SK-N-SH (cell line): ENCODE data around the gene OR10H2. TPM values are rescaled to one million over a fixed set of nuclear protein-coding genes. Genes with fewer than 3 reads are reported as not detected.

Experiments
- CTCF ChIA-PET: fragments of 300-600, 350-600 bp; formaldehyde crosslinking; extraction: SDS; loops from one replicate; lab custom pipeline; 2021; lab: Yijun Ruan, JAX
- POLR2A ChIA-PET: fragments of 350-600 bp; sonication (Branson Sonifier 250); formaldehyde crosslinking; extraction: SDS; loops from one replicate; lab custom pipeline; 2020; ENCODE audit warnings: antibody characterized with exemption, inconsistent platforms; lab: Yijun Ruan, JAX
- DNase-seq: peaks from one replicate; pipeline ENCODE4 v3.0.0; 2012
- H2AFZ ChIP-seq: fragments of 200-600 bp; sonication (generic); 2 replicates; pipeline ENCODE4 v1.8.1; 2016; ENCODE audit warnings: antibody characterized with exemption, mild to moderate bottlenecking, low read depth
- H3F3A ChIP-seq: fragments of 200-600 bp; sonication (generic); replicated peaks from 2 replicates; pipeline ENCODE3; 2016; ENCODE audit warnings: antibody characterized with exemption, mild to moderate bottlenecking; ENCODE audit not compliant: insufficient read depth
- H3K27ac ChIP-seq, 2 experiments: fragments of 200-500 bp in 1 of 2; fragments of 200-600 bp in 1 of 2; sonication (Bioruptor generic) in 1 of 2; sonication (generic), shearing (Covaris generic) in 1 of 2; 2 replicates each; pipeline versions ENCODE4 v1.5.1 to v1.6.1; 2014 to 2016; ENCODE audit warnings: low read depth in 2 of 2, inconsistent platforms in 1 of 2, low read length in 1 of 2, mild to moderate bottlenecking in 1 of 2, mixed read lengths in 1 of 2
- H3K27me3 ChIP-seq: fragments of 200-600 bp; sonication (generic), shearing (Covaris generic); 2 replicates; pipeline ENCODE4 v1.6.1; 2016; ENCODE audit warnings: mixed run types; ENCODE audit not compliant: insufficient read depth
- H3K36me3 ChIP-seq, 2 experiments: fragments of 200-500 bp in 1 of 2; fragments of 200-600 bp in 1 of 2; sonication (Bioruptor generic) in 1 of 2; sonication (generic) in 1 of 2; replicated peaks in 1 of 2; 2 replicates each; pipeline versions ENCODE3 to v1.5.1; 2014 to 2016; ENCODE audit warnings: low read length in 1 of 2, mild to moderate bottlenecking in 1 of 2; ENCODE audit not compliant: insufficient read depth in 2 of 2, control insufficient read depth in 1 of 2
- H3K4me1 ChIP-seq, 2 experiments: fragments of 200-500 bp in 1 of 2; fragments of 200-600 bp in 1 of 2; sonication (Bioruptor generic) in 1 of 2; sonication (generic), shearing (Covaris generic) in 1 of 2; 2 replicates each; pipeline versions ENCODE4 v1.5.1 to v1.6.1; 2014 to 2016; ENCODE audit warnings: low read depth in 1 of 2, low read length in 1 of 2, mixed run types in 1 of 2; ENCODE audit not compliant: insufficient read depth in 2 of 2, control insufficient read depth in 1 of 2
- H3K4me2 ChIP-seq: fragments of 200-600 bp; sonication (generic), shearing (Covaris generic); 2 replicates; pipeline ENCODE4 v1.6.1; 2017; ENCODE audit warnings: mixed run types
- H3K4me3 ChIP-seq, 2 experiments: fragments of 200-500 bp in 1 of 2; fragments of 200-600 bp in 1 of 2; sonication (Bioruptor generic) in 1 of 2; sonication (generic), shearing (Covaris generic) in 1 of 2; 2 replicates each; pipeline versions ENCODE4 v1.5.1 to v1.8.1; 2014 to 2016; ENCODE audit warnings: low read depth in 2 of 2, inconsistent platforms in 1 of 2, low read length in 1 of 2, mild to moderate bottlenecking in 1 of 2, mixed read lengths in 1 of 2, moderate library complexity in 1 of 2
- H3K79me2 ChIP-seq: fragments of 200-600 bp; sonication (generic); 2 replicates; pipeline ENCODE4 v1.8.1; 2017; ENCODE audit warnings: mild to moderate bottlenecking; ENCODE audit not compliant: insufficient read depth
- H3K9ac ChIP-seq: fragments of 200-600 bp; sonication (generic); 2 replicates; pipeline ENCODE4 v1.6.1; 2017; ENCODE audit warnings: mixed run types
- H3K9me2 ChIP-seq: fragments of 200-600 bp; sonication (generic); 2 replicates; pipeline ENCODE4 v1.6.1; 2017; ENCODE audit warnings: mixed run types
- H3K9me3 ChIP-seq: fragments of 200-600 bp; sonication (generic); 2 replicates; pipeline ENCODE4 v1.6.1; 2017; ENCODE audit warnings: mixed run types, mild to moderate bottlenecking, moderate library complexity
- H4K20me1 ChIP-seq: fragments of 200-600 bp; sonication (generic); 2 replicates; pipeline ENCODE4 v1.6.1; 2017; ENCODE audit warnings: mild to moderate bottlenecking, mixed run types; ENCODE audit not compliant: insufficient read depth
- CHD2 ChIP-seq: fragments of 150-350 bp; IDR thresholded peaks from 2 replicates; pipeline ENCODE4 v1.6.1; 2018; ENCODE audit warnings: low read length; ENCODE audit not compliant: partially characterized antibody
- FOXM1 ChIP-seq: IDR thresholded peaks from 2 replicates; pipeline ENCODE4 v1.4.0; 2012; ENCODE audit warnings: low read depth, mild to moderate bottlenecking
- GATA2 ChIP-seq: sonication (generic); formaldehyde crosslinking; IDR thresholded peaks from 2 replicates; pipeline ENCODE4 v1.5.0; 2020; ENCODE audit warnings: mild to moderate bottlenecking, missing genetic modification reagents
- JUND ChIP-seq: IDR thresholded peaks from 2 replicates; pipeline ENCODE4 v1.4.0; 2012
- MXI1 ChIP-seq: IDR thresholded peaks from 2 replicates; pipeline ENCODE4 v1.6.1; 2012; ENCODE audit warnings: mild to moderate bottlenecking, low read depth, low read length, improper control_type of control experiment
- RFX5 ChIP-seq: IDR thresholded peaks from 2 replicates; pipeline ENCODE4 v1.6.1; 2012; ENCODE audit warnings: mild to moderate bottlenecking, improper control_type of control experiment, low read length
- RXRA ChIP-seq: IDR thresholded peaks from 2 replicates; pipeline ENCODE4 v1.4.0; 2012; ENCODE audit warnings: low read depth, mild to moderate bottlenecking, borderline replicate concordance
- YY1 ChIP-seq: IDR thresholded peaks from 2 replicates; pipeline ENCODE4 v1.4.0; 2012; ENCODE audit warnings: low read depth, mild to moderate bottlenecking
- WGBS: methylation state at CpG from one replicate; pipeline ENCODE4 v1.1.6; 2017; ENCODE audit warnings: low lambda C conversion rate; 5-methylcytosine and 5-hydroxymethylcytosine counted together
- polyA plus RNA-seq, 3 experiments: library from polyadenylated mRNA; depleted of rRNA; stranded (reverse); fragments of >200 nt; gene quantifications; 2 replicates each; pipeline ENCODE4 v1.2.3, GENCODE V29; 2012
- TF ChIP-seq, protein P1 (sequence below): fragments of 150-350 bp; IDR thresholded peaks from 2 replicates; pipeline ENCODE4 v1.6.1; 2016; ENCODE audit warnings: mild to moderate bottlenecking, low read depth, low read length
- TF ChIP-seq, protein P2 (sequence below): IDR thresholded peaks from 2 replicates; pipeline ENCODE4 v1.6.1; 2012; ENCODE audit warnings: mild to moderate bottlenecking, low read depth, low read length, moderate library complexity
- TF ChIP-seq, protein P3 (sequence below): IDR thresholded peaks from 2 replicates; pipeline ENCODE4 v1.4.0; 2012; ENCODE audit warnings: low read depth, borderline replicate concordance

The OR10H2 gene
- polyA plus RNA-seq, 1 of the 3 experiments (the other 2 are of a cell fraction): not detected

DNA sequence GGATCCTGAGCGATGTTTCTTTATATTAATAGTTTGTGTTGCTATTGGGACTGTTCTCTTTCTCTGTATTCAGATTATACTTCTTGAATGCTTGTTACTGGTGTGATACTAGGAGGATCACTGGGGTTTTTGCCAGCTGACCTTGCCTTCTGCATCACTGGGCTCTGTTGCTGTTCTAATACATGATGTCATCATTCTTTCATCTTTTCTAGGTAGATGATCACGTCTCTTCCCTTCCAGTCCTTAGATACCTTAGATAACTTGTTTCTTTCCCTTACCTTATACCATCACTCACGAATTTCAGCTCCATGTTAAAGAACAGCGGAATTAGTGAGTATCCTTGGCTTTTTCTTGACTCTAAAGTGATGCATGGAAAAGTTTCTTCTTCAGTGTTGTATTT is 9.9 kb downstream of the OR10H2 start, which contains the start of gene OR10H3 (continued):
- TF ChIP-seq, protein P1, sequence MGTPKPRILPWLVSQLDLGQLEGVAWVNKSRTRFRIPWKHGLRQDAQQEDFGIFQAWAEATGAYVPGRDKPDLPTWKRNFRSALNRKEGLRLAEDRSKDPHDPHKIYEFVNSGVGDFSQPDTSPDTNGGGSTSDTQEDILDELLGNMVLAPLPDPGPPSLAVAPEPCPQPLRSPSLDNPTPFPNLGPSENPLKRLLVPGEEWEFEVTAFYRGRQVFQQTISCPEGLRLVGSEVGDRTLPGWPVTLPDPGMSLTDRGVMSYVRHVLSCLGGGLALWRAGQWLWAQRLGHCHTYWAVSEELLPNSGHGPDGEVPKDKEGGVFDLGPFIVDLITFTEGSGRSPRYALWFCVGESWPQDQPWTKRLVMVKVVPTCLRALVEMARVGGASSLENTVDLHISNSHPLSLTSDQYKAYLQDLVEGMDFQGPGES: no peak
- TF ChIP-seq JUND: no peak

DNA sequence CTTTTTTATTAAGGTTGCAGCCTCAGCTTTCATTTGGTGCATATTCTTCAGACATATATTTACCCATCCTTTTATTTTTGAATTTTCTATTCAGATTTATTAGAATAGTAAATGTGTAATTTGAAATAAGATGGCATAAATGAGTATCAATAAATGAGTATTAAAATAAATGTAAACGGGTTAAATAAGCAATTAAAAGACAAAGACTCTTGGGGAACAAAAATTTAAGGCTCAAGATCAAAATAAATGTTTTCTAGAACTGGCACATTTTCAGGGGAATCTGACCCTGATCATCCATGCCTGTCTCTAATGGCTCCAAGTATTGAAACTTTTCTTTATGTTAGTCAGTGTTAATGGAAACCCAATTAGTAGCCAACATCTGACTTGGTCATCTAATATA is 13.0 kb downstream of the OR10H2 start:
- 1% methylated on average over 1 of the region's 1 CpG for WGBS
- CTCF ChIA-PET: no interaction called here
- no peak overlapping the region for H3K9ac ChIP-seq
- no peak overlapping the region for H3K4me2 ChIP-seq
- no peaks in the 10 kb centered on the region for H3K9me2 ChIP-seq
- no peaks in the 10 kb centered on the region for H3F3A ChIP-seq
- H3K4me3 ChIP-seq: no peak overlapping the region
- no peaks in the 10 kb centered on the region for H4K20me1 ChIP-seq
- TF ChIP-seq YY1: no peak
- H3K27me3 ChIP-seq: no peaks in the 10 kb centered on the region
- no peaks in the 10 kb centered on the region for H3K36me3 ChIP-seq
- H3K27ac ChIP-seq: no peak overlapping the region
- H2AFZ ChIP-seq: no peak overlapping the region
- H3K79me2 ChIP-seq: no peaks in the 10 kb centered on the region
- DNase-seq: no peak
- no peaks in the 10 kb centered on the region for H3K9me3 ChIP-seq
- POLR2A ChIA-PET: no interaction called here
- H3K4me1 ChIP-seq: no peaks in the 10 kb centered on the region

DNA sequence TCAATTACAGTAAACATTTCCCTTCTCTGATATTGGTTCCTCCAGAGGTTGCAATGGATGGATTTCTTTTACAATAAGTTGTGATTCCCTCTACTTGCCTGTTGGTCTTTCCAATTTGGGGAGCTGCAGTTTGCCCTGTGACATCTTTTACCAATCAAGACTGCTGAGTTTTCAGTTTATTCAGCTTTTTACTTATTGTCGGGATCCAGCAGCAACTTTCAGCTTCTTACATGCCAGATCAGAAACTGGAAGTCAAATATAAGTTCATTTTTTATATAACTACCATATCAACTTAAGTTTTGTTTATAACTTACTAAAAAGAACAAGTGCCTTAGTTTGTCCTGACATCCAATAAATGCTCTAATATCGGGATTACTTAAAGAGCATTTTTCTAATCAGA is 20.4 kb downstream of the OR10H2 start:
- ChIA-PET CTCF (no interaction called here), POLR2A (no interaction called here)
- no peak overlapping the region for H3K4me2 ChIP-seq
- no peaks in the 10 kb centered on the region for H3K4me1 ChIP-seq
- H3K4me3 ChIP-seq: no peak overlapping the region
- no peak overlapping the region for H2AFZ ChIP-seq
- no peaks in the 10 kb centered on the region for H3K9me2 ChIP-seq
- no peaks in the 10 kb centered on the region for H3K9me3 ChIP-seq
- 3% methylated on average over 2 of the region's 2 CpGs for WGBS
- H4K20me1 ChIP-seq: no peaks in the 10 kb centered on the region
- no peak overlapping the region for H3K9ac ChIP-seq
- no peak overlapping the region for H3K27ac ChIP-seq
- H3K27me3 ChIP-seq: no peaks in the 10 kb centered on the region
- DNase-seq: no peak
- TF ChIP-seq, protein P2, sequence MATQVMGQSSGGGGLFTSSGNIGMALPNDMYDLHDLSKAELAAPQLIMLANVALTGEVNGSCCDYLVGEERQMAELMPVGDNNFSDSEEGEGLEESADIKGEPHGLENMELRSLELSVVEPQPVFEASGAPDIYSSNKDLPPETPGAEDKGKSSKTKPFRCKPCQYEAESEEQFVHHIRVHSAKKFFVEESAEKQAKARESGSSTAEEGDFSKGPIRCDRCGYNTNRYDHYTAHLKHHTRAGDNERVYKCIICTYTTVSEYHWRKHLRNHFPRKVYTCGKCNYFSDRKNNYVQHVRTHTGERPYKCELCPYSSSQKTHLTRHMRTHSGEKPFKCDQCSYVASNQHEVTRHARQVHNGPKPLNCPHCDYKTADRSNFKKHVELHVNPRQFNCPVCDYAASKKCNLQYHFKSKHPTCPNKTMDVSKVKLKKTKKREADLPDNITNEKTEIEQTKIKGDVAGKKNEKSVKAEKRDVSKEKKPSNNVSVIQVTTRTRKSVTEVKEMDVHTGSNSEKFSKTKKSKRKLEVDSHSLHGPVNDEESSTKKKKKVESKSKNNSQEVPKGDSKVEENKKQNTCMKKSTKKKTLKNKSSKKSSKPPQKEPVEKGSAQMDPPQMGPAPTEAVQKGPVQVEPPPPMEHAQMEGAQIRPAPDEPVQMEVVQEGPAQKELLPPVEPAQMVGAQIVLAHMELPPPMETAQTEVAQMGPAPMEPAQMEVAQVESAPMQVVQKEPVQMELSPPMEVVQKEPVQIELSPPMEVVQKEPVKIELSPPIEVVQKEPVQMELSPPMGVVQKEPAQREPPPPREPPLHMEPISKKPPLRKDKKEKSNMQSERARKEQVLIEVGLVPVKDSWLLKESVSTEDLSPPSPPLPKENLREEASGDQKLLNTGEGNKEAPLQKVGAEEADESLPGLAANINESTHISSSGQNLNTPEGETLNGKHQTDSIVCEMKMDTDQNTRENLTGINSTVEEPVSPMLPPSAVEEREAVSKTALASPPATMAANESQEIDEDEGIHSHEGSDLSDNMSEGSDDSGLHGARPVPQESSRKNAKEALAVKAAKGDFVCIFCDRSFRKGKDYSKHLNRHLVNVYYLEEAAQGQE: no peak
- TF ChIP-seq GATA2 (CRISPR knock-in tag): no peak
- no peak for TF ChIP-seq MXI1
- no peak for TF ChIP-seq RFX5
- TF ChIP-seq CHD2: no peak
- no peak for TF ChIP-seq YY1
- TF ChIP-seq, protein P3, sequence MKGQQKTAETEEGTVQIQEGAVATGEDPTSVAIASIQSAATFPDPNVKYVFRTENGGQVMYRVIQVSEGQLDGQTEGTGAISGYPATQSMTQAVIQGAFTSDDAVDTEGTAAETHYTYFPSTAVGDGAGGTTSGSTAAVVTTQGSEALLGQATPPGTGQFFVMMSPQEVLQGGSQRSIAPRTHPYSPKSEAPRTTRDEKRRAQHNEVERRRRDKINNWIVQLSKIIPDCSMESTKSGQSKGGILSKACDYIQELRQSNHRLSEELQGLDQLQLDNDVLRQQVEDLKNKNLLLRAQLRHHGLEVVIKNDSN: no peak
- TF ChIP-seq FOXM1: no peak
- no peak for TF ChIP-seq RXRA
- no peaks in the 10 kb centered on the region for H3F3A ChIP-seq
- no peaks in the 10 kb centered on the region for H3K36me3 ChIP-seq
- H3K79me2 ChIP-seq: no peaks in the 10 kb centered on the region
